HL-60/S4 (cell line): ENCODE results near the gene CNGA1.

Experiments
- in situ Hi-C: fragments of 300-500 bp; cut with MboI; formaldehyde crosslinking; loops from 2 replicates; pipeline ENCODE4 v1.14.3; 2022; ENCODE audit warnings: low sequenced_read_pairs

The CNGA1 gene

DNA sequence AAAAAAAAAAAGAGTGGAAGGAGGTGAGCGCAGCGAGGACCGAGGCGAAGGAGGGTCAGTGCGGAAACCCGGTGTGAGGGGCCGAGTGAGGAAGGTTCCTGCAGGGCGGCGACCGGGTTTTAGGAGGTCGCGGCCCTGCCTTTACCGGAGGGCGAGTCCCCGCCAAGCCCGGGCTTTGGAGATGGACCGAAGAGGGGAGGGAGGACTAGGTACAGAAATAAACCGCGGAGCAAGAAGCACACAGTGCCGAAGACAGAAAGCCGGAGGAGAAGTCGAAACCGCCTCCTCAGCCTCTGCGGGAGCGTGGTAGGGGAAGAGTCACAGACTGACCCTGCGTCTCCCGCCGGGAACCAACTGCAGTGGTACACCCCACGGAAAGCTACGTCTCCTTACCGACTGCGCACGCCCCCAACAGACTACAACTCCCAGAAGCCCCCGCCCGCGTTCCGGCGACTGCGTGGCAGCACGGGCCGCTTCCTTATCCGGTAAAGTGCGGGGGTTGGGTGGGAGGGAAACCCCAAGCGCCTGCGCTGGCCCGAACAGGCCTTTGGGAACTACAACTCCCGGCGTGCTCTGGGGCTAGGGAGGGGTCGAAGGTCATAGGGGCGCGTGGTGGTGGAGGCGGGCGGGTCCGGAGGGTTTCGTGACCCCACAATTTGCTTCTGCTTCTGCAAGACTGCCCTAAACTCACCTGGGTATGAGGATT is 102.1 kb downstream of the CNGA1 start, which contains the start of gene NFXL1:
Gene NFXL1 (minus strand): TSS at position 364 of the 706 bp plus-strand sequence. CDS start 380 bp downstream, outside the sequence.
- in situ Hi-C loops: no loop called here

DNA sequence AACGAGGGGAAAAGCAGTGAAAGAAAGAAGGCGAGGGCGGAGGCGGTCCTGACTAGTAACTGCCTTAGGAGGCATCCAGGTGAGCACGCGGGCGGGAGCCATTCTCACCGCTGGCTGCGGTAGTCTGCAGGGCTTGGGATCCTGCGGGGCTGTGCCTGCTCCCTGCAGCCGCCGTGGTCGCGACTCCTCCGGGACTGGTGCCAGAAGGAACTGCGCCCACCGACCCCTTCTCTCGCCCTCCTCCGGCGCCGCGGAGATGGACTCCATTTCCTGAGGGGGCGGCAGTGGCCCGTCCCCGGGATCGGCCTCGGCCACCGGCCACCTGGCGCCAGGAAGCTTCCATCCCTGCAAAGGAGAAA is 102.6 kb downstream of the CNGA1 start:
- in situ Hi-C loops: no loop called here

- in situ Hi-C loops: no loop called here
These were observed 103.2 kb downstream of the CNGA1 start for GRCh38 chr4:47913330-47913729.

- in situ Hi-C loops: no loop called here
These were observed 109.3 kb downstream of the CNGA1 start for GRCh38 chr4:47907089-47907646.

- in situ Hi-C loops: no loop called here
These were observed 116.8 kb downstream of the CNGA1 start for GRCh38 chr4:47899639-47900038.

DNA sequence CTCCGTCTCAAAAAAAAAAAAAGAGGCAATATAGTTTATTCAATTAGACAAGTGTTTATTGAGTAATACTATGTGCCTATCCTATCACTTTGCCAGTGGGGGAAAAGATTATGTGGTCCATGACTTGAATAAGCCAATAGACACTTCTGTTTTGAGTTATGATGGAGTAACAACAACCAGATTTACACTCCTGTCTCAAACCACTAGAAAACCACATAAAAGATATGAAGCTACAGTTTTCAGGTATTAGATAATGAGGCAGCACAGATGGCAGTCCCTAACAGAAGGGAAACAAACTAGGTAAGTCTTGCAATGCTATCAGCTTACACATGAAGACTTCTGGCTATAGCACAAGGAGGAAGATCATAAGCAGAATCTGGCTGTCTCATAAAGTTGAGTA is 124.6 kb downstream of the CNGA1 start:
- in situ Hi-C loops: no loop called here
